WERI-Rb-1 (cell line): Measurements from ENCODE around the gene TTC7B.

Source experiments
- DNase-seq: peaks from one replicate; pipeline ENCODE4 v3.0.0-alpha.2; 2020
- H3K27ac ChIP-seq: fragments of 250-450 bp; sonication (Bioruptor Pico); 2 replicates; pipeline ENCODE4 v1.5.1; 2020; ENCODE audit warnings: mild to moderate bottlenecking, moderate library complexity
- H3K27me3 ChIP-seq: fragments of 250-450 bp; sonication (Bioruptor Pico); 2 replicates; pipeline ENCODE4 v1.5.1; 2021; ENCODE audit warnings: mild to moderate bottlenecking, low read depth, moderate library complexity; ENCODE audit not compliant: insufficient read depth, severe bottlenecking
- H3K36me3 ChIP-seq: fragments of 250-450 bp; sonication (Bioruptor Pico); 2 replicates; pipeline ENCODE4 v1.5.1; 2020; ENCODE audit warnings: mild to moderate bottlenecking, moderate library complexity
- H3K4me3 ChIP-seq: 2 replicates; pipeline ENCODE4 v1.5.1; 2011; ENCODE audit warnings: low read depth, mild to moderate bottlenecking, control low read depth, low read length
- H3K9me3 ChIP-seq: fragments of 250-450 bp; sonication (Bioruptor Pico); 2 replicates; pipeline ENCODE4 v1.5.1; 2021; ENCODE audit warnings: mild to moderate bottlenecking, moderate library complexity; ENCODE audit not compliant: severe bottlenecking
- TF ChIP-seq, protein P1 (sequence below): IDR thresholded peaks from 2 replicates; pipeline ENCODE4 v1.5.1; 2011; ENCODE audit warnings: low read depth, mild to moderate bottlenecking, control low read depth, inconsistent platforms, low read length

Gene TTC7B

DNA sequence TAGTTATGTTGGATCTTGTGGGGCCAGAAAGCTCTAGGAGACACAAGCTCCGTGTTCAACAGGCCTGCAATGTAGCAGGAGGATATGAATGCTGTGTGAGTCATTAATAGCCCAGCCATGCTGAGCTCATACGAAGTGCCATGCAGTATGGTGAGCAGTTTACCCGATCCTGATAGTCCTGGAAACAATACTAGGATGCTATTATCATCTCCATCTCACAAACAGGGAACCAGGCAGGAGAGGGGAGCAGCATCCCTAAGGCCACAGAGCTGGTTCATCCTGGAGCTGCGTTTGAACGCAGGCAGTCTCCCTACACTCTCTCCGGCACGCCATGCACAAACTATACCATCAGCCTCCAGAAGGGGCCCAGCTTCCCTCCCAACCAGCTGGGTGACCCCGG is 20.5 kb downstream of the TTC7B start:
- Histone ChIP-seq H3K4me3 (no peak overlapping the region), H3K27ac (no peak overlapping the region), H3K9me3 (no peaks in the 10 kb centered on the region), H3K27me3 (no peaks in the 10 kb centered on the region), H3K36me3 (peaks cover 16% of the 10 kb centered on the region)
- DNase-seq = no peak
- TF ChIP-seq, protein P1, sequence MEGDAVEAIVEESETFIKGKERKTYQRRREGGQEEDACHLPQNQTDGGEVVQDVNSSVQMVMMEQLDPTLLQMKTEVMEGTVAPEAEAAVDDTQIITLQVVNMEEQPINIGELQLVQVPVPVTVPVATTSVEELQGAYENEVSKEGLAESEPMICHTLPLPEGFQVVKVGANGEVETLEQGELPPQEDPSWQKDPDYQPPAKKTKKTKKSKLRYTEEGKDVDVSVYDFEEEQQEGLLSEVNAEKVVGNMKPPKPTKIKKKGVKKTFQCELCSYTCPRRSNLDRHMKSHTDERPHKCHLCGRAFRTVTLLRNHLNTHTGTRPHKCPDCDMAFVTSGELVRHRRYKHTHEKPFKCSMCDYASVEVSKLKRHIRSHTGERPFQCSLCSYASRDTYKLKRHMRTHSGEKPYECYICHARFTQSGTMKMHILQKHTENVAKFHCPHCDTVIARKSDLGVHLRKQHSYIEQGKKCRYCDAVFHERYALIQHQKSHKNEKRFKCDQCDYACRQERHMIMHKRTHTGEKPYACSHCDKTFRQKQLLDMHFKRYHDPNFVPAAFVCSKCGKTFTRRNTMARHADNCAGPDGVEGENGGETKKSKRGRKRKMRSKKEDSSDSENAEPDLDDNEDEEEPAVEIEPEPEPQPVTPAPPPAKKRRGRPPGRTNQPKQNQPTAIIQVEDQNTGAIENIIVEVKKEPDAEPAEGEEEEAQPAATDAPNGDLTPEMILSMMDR = no peak

DNA sequence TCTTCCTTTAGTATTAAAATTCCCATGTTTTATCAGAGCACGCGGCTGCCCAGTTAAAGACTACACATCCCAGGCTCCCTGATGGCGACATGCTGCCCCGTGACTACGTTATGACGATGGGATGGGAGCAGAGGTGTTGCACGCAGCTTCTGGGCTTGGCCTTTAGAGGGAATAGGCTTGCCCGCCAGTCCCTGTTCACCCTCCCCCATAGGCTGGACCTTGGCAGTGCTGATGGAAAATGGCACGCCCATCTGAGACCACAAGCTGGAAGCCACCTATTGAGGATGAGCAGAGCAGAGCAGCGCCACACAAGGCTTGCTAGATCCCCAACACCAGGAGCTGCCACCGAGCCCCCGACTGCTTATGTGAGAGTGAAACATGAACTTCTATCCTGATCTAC is 24.7 kb downstream of the TTC7B start:
- TF ChIP-seq, protein P1 = no peak

DNA sequence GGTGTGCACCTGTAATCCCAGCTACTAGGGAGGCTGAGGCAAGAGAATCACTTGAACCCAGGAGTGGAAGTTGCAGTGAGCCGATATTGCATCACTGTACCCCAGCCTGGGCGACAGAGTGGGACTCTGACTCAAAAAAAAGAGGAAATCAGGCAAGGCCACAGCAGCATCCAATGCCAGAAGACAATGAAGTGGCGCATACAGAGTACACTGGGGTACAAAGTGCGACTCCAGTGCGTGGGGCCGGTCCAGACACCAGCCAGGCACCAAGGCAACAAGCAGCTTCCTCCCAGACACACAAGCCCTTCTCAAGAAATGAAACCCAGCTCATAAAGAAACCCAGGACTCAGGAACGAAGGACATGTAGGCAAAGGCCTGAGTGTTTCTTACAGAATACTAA is 28.2 kb downstream of the TTC7B start:
- H3K27me3 ChIP-seq = no peaks in the 10 kb centered on the region
- TF ChIP-seq, protein P1 = no peak
- no peak overlapping the region for H3K4me3 ChIP-seq
- no peak overlapping the region for H3K27ac ChIP-seq
- peaks cover 52% of the 10 kb centered on the region for H3K36me3 ChIP-seq
- no peak for DNase-seq
- H3K9me3 ChIP-seq = no peaks in the 10 kb centered on the region

More for the DNA sequence above, 24.7 kb downstream of the TTC7B start:
- no peaks in the 10 kb centered on the region for H3K9me3 ChIP-seq
- no peak for DNase-seq
- H3K27me3 ChIP-seq = no peaks in the 10 kb centered on the region
- no peak overlapping the region for H3K4me3 ChIP-seq
- peaks cover 18% of the 10 kb centered on the region for H3K36me3 ChIP-seq
- no peak overlapping the region for H3K27ac ChIP-seq

DNA sequence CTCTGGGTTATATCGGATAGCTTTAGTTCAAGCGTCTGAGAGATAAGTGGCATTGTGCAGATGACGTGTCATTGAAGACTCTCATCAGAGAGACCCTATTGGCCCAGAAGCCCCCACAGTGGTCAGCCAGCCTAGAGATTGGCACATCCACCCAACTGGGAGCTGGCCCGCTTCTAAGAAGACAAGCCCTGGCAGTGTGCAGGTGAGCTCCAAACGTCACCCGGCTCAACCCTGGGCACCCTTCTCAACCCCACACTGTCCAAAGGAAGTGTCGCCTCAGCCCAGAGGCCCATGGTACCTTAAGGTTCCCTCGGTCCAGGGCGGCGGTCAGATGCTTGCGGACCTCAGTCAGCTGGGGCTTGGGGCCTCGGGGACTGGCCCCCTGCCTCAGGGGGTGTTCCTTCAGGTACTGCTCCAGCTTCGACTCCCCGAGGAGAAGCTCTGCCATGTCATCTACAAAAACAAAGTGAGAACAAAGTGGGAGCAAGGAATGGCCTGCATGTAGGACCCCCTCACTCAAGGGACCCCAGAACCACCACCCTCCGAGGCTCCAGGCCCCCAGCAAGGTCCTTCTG is 30.3 kb downstream of the TTC7B start:
- no peak for DNase-seq
- no peak overlapping the region for H3K27ac ChIP-seq
- H3K36me3 ChIP-seq = peaks cover 62% of the 10 kb centered on the region
- no peaks in the 10 kb centered on the region for H3K9me3 ChIP-seq
- TF ChIP-seq, protein P1 = no peak
- no peaks in the 10 kb centered on the region for H3K27me3 ChIP-seq
- H3K4me3 ChIP-seq = no peak overlapping the region

DNA sequence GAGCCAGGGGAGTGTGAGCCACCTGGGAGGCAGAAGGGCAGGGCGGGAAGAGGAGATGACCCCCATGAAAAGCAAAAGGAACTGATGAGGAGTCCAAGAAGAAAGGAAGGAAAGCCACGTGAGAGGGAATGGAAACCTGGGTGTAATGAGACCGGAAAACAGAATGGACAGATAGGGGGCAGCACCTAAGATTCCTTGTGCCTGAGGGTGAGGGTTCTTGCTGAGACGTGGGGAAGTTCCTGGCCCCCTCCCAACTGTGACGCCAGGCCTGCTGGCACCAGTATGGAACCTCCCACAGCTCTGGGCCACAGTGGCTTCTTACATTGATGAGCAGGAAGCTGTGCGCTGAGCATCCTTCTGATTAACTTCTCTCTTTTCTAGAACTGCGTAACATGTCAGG is 30.8 kb downstream of the TTC7B start:
- no peak for DNase-seq

More for the DNA sequence above, 30.8 kb downstream of the TTC7B start:
- Histone ChIP-seq H3K4me3 (no peak overlapping the region), H3K36me3 (peaks cover 67% of the 10 kb centered on the region), H3K27ac (no peak overlapping the region), H3K9me3 (no peaks in the 10 kb centered on the region), H3K27me3 (no peaks in the 10 kb centered on the region)
- TF ChIP-seq, protein P1 = peak; percentile 52; the same call in 1 of the 2 replicates
